OCI-LY7 (cell line): Measurements from ENCODE around the gene CAND1. TPM values are rescaled to one million over a fixed set of nuclear protein-coding genes. Genes with fewer than 3 reads are reported as not detected.

Source experiments
- BruUV-seq: library from RNA; stranded (reverse); fragments of 400-500 nt; replicated peaks from 2 replicates; lab custom pipeline; 2021; lab: Mats Ljungman, UMichigan
- CTCF ChIA-PET: fragments of 300-600 bp; sonication (Branson Sonifier 250); formaldehyde crosslinking; loops from one replicate; lab custom pipeline; 2022; ENCODE audit warnings: antibody characterized with exemption; ENCODE audit not compliant: unreplicated experiment; lab: Charles Lee
- POLR2A ChIA-PET: fragments of 300-600 bp; sonication (Branson Sonifier 250); formaldehyde crosslinking; loops from one replicate; lab custom pipeline; 2022; ENCODE audit warnings: antibody characterized with exemption; lab: Charles Lee
- DNase-seq: peaks from one replicate; pipeline ENCODE4 v3.0.0-alpha.2; 2015; ENCODE audit warnings: low spot score
- H2AFZ ChIP-seq: fragments of 200-600 bp; sonication (generic), shearing (Covaris generic); 2 replicates; pipeline ENCODE4 v1.6.1; 2014; ENCODE audit warnings: mild to moderate bottlenecking, antibody characterized with exemption, low read length, moderate library complexity
- H3K27ac ChIP-seq: fragments of 200-600 bp; sonication (generic); 2 replicates; pipeline ENCODE4 v1.5.1; 2014; ENCODE audit warnings: mixed run types, low read depth, mild to moderate bottlenecking, moderate library complexity, low read length, inconsistent platforms; ENCODE audit not compliant: poor library complexity, severe bottlenecking
- H3K36me3 ChIP-seq: fragments of 200-600 bp; sonication (generic); 2 replicates; pipeline ENCODE4 v1.6.1; 2014; ENCODE audit warnings: mild to moderate bottlenecking, antibody characterized with exemption, low read length, moderate library complexity, mixed read lengths; ENCODE audit not compliant: insufficient read depth
- H3K4me1 ChIP-seq: fragments of 200-600 bp; sonication (generic); 2 replicates; pipeline ENCODE4 v1.5.1; 2014; ENCODE audit warnings: mild to moderate bottlenecking, low read length; ENCODE audit not compliant: insufficient read depth, poor library complexity, severe bottlenecking
- H3K4me2 ChIP-seq: fragments of 200-600 bp; sonication (generic); 2 replicates; pipeline ENCODE4 v1.6.1; 2014; ENCODE audit warnings: mild to moderate bottlenecking, low read length
- H3K4me3 ChIP-seq: fragments of 200-600 bp; sonication (generic); 2 replicates; pipeline ENCODE4 v1.5.1; 2014; ENCODE audit warnings: mild to moderate bottlenecking, low read depth, low read length; ENCODE audit not compliant: poor library complexity, severe bottlenecking
- H3K79me2 ChIP-seq: fragments of 200-600 bp; sonication (generic); 2 replicates; pipeline ENCODE4 v1.6.1; 2016; ENCODE audit warnings: low read depth, mild to moderate bottlenecking, low read length, moderate library complexity, mixed read lengths; ENCODE audit not compliant: insufficient read depth
- H3K9me2 ChIP-seq: fragments of 200-600 bp; sonication (generic); 2 replicates; pipeline ENCODE4 v1.6.1; 2016; ENCODE audit warnings: mild to moderate bottlenecking, low read length, mixed read lengths; ENCODE audit not compliant: insufficient read depth
- H3K9me3 ChIP-seq: fragments of 200-600 bp; sonication (generic); 2 replicates; pipeline ENCODE4 v1.6.1; 2014; ENCODE audit warnings: mild to moderate bottlenecking, mixed run types, low read length, mixed read lengths
- H4K20me1 ChIP-seq: fragments of 200-600 bp; sonication (generic); 2 replicates; pipeline ENCODE4 v1.6.1; 2014; ENCODE audit warnings: mild to moderate bottlenecking, antibody characterized with exemption, low read length, moderate library complexity, mixed read lengths; ENCODE audit not compliant: insufficient read depth
- CTCF ChIP-seq: fragments of 200-600 bp; sonication (generic); conservative IDR thresholded peaks from 2 replicates; pipeline ENCODE4 v1.5.1; 2014; ENCODE audit warnings: mild to moderate bottlenecking, antibody characterized with exemption, low read length, moderate library complexity, mixed read lengths
- EZH2phosphoT487 ChIP-seq: fragments of 200-600 bp; sonication (generic); IDR thresholded peaks from 2 replicates; pipeline ENCODE4 v1.6.1; 2018; ENCODE audit warnings: low read depth, borderline replicate concordance, mild to moderate bottlenecking, mixed run types, antibody characterized with exemption, low read length, moderate library complexity, mixed read lengths
- intact Hi-C: fragments of 100-400 bp; cut with micrococcal nuclease; formaldehyde crosslinking; loops from one replicate; pipeline ENCODE4 v1.10.0; 2022; ENCODE audit not compliant: unreplicated experiment
- total RNA-seq, 2 experiments: library from RNA; depleted of rRNA in 1 of 2; stranded (reverse); fragments of >200 nt in 1 of 2; shearing (Covaris generic) in 1 of 2; gene quantifications; 2 replicates each; pipeline ENCODE4 v1.2.3, GENCODE V29; 2014 to 2022

Gene CAND1
- total RNA-seq, 2 experiments from 2014 or later: 109 to 207 TPM

- TF ChIP-seq CTCF (no peak), EZH2phosphoT487 (no peak)
- Histone ChIP-seq H3K4me2 (no peak overlapping the region), H3K27ac (no peak overlapping the region), H4K20me1 (no peaks in the 10 kb centered on the region), H3K9me3 (no peaks in the 10 kb centered on the region), H3K36me3 (no peaks in the 10 kb centered on the region), H3K4me3 (no peak overlapping the region), H2AFZ (no peak overlapping the region), H3K4me1 (no peaks in the 10 kb centered on the region), H3K9me2 (no peaks in the 10 kb centered on the region), H3K79me2 (no peaks in the 10 kb centered on the region)
- intact Hi-C loops: no loop called here
- no TSS peak for BruUV-seq
- ChIA-PET CTCF (no interaction called here), POLR2A (interaction anchor here (0.6 to 0.7 kb wide), 2 partner anchors 891 to 1850 kb away, joined by 3 read pairs; no protein-coding TSS in a partner anchor)
- no peak for DNase-seq
Measured at GRCh38 chr12:67245571-67245970, 23.6 kb upstream of the CAND1 start.

- BruUV-seq: no TSS peak
- POLR2A ChIA-PET: interaction anchor here (0.7 to 1.4 kb wide), 4 partner anchors 10 to 69 kb away, joined by 3 read pairs; no protein-coding TSS in a partner anchor
Measured at GRCh38 chr12:67251012-67251411, 18.1 kb upstream of the CAND1 start.

More at GRCh38 chr12:67251012-67251411, 18.1 kb upstream of the CAND1 start:
- no peak for DNase-seq
- Histone ChIP-seq H2AFZ (no peak overlapping the region), H3K4me1 (no peaks in the 10 kb centered on the region), H4K20me1 (no peaks in the 10 kb centered on the region), H3K9me2 (no peaks in the 10 kb centered on the region), H3K9me3 (no peaks in the 10 kb centered on the region), H3K27ac (no peak overlapping the region), H3K79me2 (no peaks in the 10 kb centered on the region), H3K4me2 (no peak overlapping the region), H3K4me3 (no peak overlapping the region), H3K36me3 (no peaks in the 10 kb centered on the region)
- no peak for TF ChIP-seq CTCF
- no peak for TF ChIP-seq EZH2phosphoT487
- intact Hi-C loops: no loop called here
- CTCF ChIA-PET: no interaction called here
